ENCODE measurements around the gene FBXO48.
"Not testable (repeated sequence)": the region's sequence is repeated elsewhere in the genome, so short reads cannot be mapped to it uniquely, and the experiment has no call there.

FBXO48 gene
- total RNA-seq, result 4.1 to 7.5 reads per million in 2 donors

- DNase-seq, result peak; percentile 98
These were observed at the start of gene FBXO48, which contains the start of gene APLF for GRCh38 chr2:68467077-68467960. FBXO48 (minus strand) TSS chr2:68467294; CDS start chr2:68465145, 2,149 bp downstream. APLF (plus strand) TSS chr2:68467585; CDS start chr2:68467732, 147 bp downstream.

GRCh38 chr2:68516051-68516955 lies 49.2 kb upstream of the FBXO48 start:
- no peak for DNase-seq

- DNase-seq, result no peak
These were observed 47.3 kb upstream of the FBXO48 start for GRCh38 chr2:68514316-68514929.

GRCh38 chr2:68512966-68513365 lies 45.9 kb upstream of the FBXO48 start:
- DNase-seq, result no peak

- DNase-seq, result no peak
These were observed 45.2 kb upstream of the FBXO48 start for GRCh38 chr2:68512326-68512725.

GRCh38 chr2:68506170-68506569 lies 39.1 kb upstream of the FBXO48 start:
- DNase-seq, result no peak

GRCh38 chr2:68505603-68506159 lies 38.6 kb upstream of the FBXO48 start:
- DNase-seq, result no peak

- DNase-seq, result no peak
These were observed 34.7 kb upstream of the FBXO48 start for GRCh38 chr2:68501768-68502167.

- no peak for DNase-seq
These were observed 33.6 kb upstream of the FBXO48 start for GRCh38 chr2:68500649-68501048.

DNA sequence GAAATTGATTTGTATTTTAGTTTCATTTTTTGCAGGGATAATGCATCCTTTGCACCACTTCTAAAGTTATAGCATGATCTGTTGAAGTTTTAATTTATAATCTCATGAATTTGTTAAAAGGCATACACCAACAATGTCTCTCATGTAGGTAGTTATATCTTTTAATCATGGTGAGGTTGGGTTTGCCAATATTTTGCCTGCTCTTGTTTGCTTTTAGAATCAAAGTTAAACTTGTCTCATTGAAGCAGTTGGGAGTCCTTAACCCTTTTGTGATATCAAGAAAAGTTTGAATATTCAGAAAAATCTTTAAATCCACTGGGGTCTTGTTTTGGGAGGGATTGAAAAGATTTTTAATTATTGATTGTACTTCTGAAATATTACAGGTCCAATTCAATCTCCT lies 32.0 kb upstream of the FBXO48 start:
- no peak for DNase-seq

DNA sequence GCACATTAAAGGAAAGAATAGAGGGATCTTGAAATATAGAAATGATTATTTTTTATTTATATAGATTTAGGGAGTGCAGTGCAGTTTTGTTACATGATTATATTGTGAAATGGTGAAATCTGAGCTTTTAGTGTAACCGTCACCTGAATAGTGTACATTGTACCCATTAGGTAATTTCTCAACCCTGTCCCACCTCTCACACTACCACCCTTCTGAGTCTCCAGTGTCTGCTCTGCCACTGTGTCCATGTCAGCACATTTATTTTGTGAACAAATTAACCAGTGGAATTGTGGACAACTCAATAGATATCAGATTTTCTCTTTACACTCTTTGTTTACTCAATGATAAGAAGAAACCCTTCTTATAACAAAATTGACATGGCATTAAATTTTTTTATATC lies 24.5 kb upstream of the FBXO48 start:
- no peak for DNase-seq

DNA sequence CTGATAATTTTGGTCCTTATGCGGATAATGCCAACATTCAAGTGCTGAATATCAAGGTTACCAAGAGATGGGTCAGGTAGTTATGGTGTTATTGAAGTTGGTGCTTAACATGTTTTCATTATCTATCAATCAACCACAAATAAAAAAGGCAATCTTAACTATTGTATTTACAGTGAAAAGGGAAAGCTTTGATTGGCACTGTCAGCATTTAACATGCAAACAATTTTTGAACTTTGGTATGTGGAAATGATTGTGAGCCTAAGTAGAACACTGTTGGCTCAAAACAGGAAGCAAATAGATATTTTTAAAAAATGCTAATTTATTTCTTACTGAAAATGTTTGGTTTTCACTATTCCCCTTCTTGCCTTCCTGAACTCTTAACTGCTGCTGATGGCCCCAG lies 22.2 kb upstream of the FBXO48 start:
- no peak for DNase-seq

DNA sequence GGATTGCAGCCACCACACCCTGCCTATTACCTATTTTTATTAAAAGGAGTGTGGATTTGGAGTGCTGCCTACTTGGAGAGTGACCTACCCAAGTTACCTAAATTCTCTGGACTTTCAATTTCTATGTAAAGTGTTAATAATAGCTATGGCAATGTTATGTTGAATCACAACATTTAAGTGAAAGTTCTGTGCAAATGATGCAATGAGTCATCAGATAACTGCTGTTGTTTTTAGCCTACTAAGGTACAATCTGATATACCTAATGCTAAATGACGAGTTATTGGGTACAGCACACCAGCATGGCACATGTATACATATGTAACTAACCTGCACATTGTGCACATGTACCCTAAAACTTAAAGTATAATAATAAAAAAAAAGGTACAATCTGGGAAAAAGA lies 21.5 kb upstream of the FBXO48 start:
- DNase-seq, result not testable (repeated sequence)

- no peak for DNase-seq
These were observed 20.8 kb upstream of the FBXO48 start for GRCh38 chr2:68487773-68488355.

GRCh38 chr2:68483011-68483410 lies 15.9 kb upstream of the FBXO48 start:
- DNase-seq, result no peak

- no peak for DNase-seq
These were observed 15.3 kb upstream of the FBXO48 start for GRCh38 chr2:68482296-68482820.

DNA sequence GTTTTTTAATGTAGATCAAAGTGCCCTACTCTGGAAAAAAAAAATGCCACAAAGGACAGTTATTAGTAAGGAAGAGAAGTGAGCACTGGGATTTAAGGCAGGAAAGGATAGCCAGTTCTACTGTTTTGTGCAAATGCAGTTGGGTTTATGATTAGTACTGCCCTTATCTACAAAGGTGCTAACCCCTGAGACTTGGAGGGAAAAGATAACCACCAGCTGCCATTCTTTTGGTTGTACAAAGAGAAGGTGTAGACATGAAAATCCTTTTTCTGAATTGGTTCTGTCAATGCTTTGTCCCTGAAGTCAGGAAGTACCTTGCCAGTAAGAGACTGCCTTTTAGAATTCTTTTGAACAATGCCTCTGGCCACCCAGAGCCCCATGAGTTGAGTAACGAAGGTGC lies 11.6 kb upstream of the FBXO48 start:
- DNase-seq, result no peak

DNA sequence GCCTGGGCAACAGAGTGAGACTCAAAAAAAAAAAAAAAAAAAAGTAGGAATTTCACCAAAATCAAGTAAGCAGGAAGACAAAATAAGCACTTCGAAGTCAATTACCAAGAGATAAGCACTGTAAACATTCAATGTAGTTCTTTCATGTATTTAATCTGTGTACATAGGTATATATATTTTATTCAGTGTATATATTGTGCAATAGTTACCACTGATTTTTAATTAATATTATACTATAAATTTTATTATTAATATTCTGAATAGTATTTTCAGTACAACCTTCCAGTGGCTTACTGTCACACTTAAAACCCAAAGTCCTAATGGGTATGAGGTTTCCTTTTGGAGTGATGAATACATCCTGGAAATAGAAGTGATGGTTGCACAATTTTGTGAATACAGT lies 9.4 kb upstream of the FBXO48 start:
- no peak for DNase-seq

GRCh38 chr2:68475576-68475975 lies 8.5 kb upstream of the FBXO48 start:
- no peak for DNase-seq

DNA sequence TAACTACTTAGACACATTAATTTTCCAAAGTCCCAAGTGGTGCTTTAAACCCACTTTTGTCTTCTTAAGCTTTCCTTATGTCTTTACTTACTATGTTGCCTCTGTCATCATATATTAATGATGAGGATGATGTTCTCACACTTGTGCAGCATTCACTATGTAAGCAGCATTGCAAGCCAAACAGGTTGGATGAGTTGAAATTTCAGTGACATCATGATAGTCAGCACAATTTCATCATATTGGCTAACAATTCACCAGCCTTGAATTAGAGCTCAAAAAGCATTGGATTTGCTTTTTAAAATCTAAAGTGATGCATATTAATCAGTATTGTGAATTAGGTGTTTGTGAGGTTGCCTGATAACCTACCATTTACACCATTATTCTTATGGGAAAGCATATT lies 8.0 kb upstream of the FBXO48 start:
- DNase-seq, result no peak

DNA sequence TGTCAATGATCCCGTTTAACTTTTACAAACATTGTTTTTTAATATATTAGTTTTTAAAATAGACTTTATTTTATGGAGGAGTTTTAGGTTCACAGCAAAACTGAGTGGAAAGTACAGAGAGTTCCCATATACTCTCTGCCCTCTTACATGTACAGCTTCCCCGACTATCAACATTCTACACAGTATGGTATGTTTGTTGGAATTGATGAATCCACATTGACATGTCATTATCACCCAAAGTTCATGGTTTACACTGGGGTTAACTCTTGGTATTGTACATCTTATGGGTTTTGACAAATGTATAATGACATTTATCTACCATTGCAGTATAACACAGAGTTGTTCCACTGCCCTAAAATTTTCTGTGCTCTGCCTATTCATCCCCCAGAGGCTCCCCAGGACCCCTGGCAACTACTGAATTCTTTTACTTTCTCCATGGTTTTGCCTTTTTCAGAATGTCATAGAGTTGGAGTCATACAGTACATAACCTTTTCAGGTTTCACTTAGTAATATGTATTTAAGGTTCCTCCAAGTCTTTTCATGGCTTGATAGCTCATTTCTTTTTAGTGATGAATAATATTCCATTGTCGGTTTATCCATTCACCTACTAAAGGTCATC lies 5.8 kb upstream of the FBXO48 start:
- no peak for DNase-seq

GRCh38 chr2:68471385-68471784 lies 4.3 kb upstream of the FBXO48 start:
- DNase-seq, result no peak
